Activated naive CD4-positive, alpha-beta T cell treated with anti-CD3 and anti-CD28 coated beads, Interleukin-2, amount 50 U/mL, for 72 hours (primary cell): ENCODE measurements around the gene SLC35B2. TPM values are rescaled to one million over a fixed set of nuclear protein-coding genes. Genes with fewer than 3 reads are reported as not detected.

Source experiments
- ATAC-seq, 2 donors: fragments of 150-1000 bp; cut with Tn5 transposase; 2 replicates each; pipeline ENCODE4 v1.10.0; 2021; ENCODE audit warnings: mild to moderate bottlenecking in 2 of 2, moderate library complexity in 2 of 2
- DNase-seq, 2 donors: peaks; one replicate each; pipeline ENCODE4 v3.0.0; 2021 to 2022; ENCODE audit warnings: low spot score in 2 of 2
- H3K27ac Mint-ChIP-seq, 2 donors: one replicate each; pipeline ENCODE4 v1.8.0; 2022; ENCODE audit warnings: mild to moderate bottlenecking in 2 of 2, mixed read lengths in 2 of 2
- H3K36me3 Mint-ChIP-seq, 2 donors: one replicate each; pipeline ENCODE4 v1.8.0; 2022; ENCODE audit warnings: mixed read lengths in 2 of 2
- H3K9me3 Mint-ChIP-seq, 2 donors: one replicate each; pipeline ENCODE4 v1.8.0; 2022; ENCODE audit warnings: mixed read lengths in 2 of 2
- total RNA-seq, 2 donors: library from RNA; stranded (reverse); gene quantifications; one replicate each; pipeline ENCODE4 v1.2.3, GENCODE V29; 2022

The SLC35B2 gene
- total RNA-seq, 2 donors from 2014 or later: 18.3 to 23.8 TPM

DNA sequence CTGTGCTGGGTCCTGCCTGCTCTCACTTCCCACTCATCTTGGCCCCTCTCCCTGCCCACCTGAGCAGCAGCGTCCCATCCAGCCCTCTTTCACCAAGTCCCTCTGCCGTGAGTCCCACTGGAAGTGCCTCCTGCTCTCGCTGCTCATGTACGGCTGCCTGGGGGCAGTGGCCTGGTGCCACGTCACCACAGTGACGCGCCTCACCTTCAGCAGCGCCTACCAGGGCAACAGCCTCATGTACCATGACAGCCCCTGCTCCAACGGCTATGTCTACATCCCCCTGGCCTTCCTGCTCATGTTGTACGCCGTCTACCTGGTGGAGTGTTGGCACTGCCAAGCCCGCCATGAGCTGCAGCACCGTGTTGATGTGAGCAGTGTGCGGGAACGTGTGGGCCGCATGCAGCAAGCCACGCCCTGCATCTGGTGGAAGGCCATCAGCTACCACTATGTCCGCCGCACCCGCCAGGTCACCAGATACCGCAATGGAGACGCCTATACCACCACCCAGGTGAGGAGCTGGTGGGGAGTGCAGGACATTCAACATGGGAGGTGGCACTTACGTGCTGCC is 15.8 kb upstream of the SLC35B2 start:
- H3K9me3 Mint-ChIP-seq: no peaks in the 10 kb centered on the region
- H3K27ac Mint-ChIP-seq: no peak overlapping the region
- H3K36me3 Mint-ChIP-seq: no peaks in the 10 kb centered on the region
- no peak for DNase-seq
- no peak for ATAC-seq

DNA sequence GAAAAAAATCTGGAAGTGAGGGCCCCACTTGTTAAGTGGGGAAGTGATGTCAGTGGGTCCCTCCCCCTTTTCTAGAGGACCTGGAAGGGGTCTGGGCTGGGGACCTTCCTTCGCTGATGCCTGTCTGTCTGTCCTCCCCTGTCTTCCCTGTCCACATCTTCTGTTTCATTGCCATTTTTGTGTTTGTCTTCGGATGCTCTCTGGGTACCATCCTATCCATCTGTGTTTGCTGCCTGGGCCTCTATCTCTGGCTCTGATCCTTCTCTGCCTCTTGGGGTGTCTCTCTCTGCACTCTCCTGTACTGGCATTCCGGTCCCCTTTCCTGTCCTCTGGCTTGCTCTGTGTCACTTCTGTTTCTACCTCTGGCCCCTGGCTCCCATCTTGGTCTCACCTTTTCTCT is 15.2 kb upstream of the SLC35B2 start:
- H3K27ac Mint-ChIP-seq: no peak overlapping the region

DNA sequence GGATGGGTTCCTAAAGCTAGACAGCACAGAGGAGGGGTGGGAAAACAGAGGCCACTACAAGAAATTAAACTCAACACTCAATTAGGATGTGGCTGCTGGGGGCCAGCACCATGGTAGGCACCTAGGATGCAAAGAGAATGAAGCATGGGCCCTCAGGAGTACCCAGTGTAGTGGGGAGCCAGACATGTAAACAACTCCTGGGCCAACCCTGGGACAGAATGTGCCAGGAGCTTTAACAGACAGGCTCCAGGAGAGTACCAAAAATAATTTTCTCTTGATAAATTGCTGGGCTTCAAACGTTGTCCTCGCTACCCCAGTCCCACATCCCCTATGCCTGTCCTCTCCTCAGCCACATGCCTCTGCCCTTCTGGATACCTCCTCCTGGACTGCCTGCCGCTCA is 14.6 kb upstream of the SLC35B2 start:
- DNase-seq (no peak), ATAC-seq (no peak)
- Mint-ChIP-seq H3K36me3 (no peaks in the 10 kb centered on the region), H3K27ac (no peak overlapping the region), H3K9me3 (no peaks in the 10 kb centered on the region)

More for the DNA sequence above, 15.2 kb upstream of the SLC35B2 start:
- H3K9me3 Mint-ChIP-seq: no peaks in the 10 kb centered on the region
- no peaks in the 10 kb centered on the region for H3K36me3 Mint-ChIP-seq
- ATAC-seq (no peak), DNase-seq (no peak)

DNA sequence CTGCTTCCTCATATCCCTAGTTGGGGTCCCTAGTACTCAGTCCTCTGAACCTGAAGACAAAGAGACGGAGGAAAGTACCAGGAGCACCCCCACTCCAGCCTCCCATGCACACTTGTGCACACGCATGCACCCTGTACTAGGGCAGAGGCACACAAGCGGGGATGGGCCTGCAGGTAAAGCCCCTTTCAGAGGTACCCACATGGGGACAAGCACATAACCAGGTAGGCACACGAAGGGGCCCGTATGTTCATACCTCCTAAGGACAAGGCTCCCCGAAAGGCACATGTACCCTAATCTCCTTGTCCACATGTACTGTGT is 14.0 kb upstream of the SLC35B2 start:
- ATAC-seq: no peak

DNA sequence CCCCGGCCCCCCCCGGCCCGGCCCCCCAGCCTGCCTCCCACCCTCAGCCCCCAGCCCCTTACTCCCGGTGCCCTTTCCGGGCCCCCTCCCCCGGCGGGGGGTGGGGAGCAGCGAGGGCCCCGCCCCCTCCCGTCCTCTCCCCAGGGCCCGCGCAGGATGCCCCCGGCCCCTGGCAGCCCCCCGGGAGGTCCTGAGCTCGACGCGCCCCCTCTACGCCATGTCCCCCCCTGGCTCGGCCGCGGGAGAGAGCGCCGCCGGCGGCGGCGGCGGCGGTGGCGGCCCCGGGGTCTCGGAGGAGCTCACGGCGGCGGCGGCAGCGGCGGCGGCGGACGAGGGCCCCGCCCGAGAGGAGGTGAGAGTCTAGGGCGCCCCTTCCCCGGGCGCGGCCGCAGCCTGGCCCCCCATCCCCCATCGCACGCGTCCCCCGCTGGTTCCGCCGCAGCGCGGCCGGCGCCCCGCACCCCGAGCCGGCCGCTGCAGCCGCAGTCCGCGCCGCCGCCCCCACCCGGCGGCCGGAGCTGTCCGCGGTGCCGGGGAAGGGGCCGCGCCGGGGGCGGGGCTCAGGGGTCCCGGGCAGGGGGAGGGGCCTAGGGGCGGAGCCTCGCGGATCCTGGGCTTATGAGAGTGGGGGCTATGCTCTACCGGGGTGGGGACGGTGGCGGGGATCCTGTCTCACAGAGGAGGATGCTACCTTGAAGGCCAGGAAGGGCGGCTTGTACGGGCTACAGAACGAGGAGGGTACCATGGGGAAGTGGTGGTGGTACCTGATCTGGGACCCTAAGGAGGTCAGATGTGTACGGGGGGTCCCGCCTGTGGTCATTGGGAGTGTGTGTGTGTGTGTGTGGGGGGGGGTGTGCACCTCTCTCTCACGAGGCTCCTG is 13.4 kb upstream of the SLC35B2 start:
- no peaks in the 10 kb centered on the region for H3K9me3 Mint-ChIP-seq
- ATAC-seq (no peak), DNase-seq (no peak)
- no peaks in the 10 kb centered on the region for H3K36me3 Mint-ChIP-seq
- H3K27ac Mint-ChIP-seq: no peak overlapping the region

More for the DNA sequence above, 14.0 kb upstream of the SLC35B2 start:
- no peak for DNase-seq
- Mint-ChIP-seq H3K27ac (no peak overlapping the region), H3K9me3 (no peaks in the 10 kb centered on the region), H3K36me3 (no peaks in the 10 kb centered on the region)

DNA sequence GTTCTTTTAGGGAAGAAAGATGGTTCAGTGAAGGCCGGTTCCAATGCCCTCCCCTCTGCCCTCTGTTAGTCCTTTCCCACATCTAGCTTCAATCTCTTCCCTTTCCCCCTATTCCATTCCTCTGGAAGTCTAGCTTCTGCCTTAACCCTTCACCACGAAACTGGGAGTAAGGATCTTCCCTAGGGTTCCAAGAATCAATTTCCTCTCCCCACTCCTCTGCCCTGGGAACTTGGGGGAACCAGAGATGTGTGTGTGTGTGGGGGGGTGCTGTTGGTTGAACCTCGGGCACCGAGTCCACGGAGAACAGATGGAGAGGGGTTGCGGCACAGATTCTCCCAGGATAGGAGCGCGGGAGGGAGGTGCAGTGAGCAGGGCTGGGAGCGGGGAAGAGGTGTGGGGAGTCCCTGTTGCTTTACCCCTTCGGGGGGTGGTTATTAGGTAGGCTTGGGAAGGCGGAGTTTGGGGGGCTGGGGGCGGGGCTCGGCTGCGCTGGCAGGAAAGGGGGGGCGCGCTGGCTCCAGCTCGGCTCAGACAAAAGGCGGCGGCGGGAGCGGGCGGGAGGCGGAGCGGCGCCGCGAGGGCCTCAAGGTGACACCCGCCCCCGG is 12.7 kb upstream of the SLC35B2 start, which contains the start of gene TMEM151B:
Gene TMEM151B (plus strand): TSS at position 530 of the 605 bp plus-strand sequence. CDS start 293 bp downstream, outside the sequence.
- H3K27ac Mint-ChIP-seq: peak within 1 kb of the TSS in 1 of 2 donors; percentile 37
- no peak for DNase-seq
- peaks cover 0 to under 1% of the 10 kb centered on the region in 2 donors for H3K36me3 Mint-ChIP-seq

DNA sequence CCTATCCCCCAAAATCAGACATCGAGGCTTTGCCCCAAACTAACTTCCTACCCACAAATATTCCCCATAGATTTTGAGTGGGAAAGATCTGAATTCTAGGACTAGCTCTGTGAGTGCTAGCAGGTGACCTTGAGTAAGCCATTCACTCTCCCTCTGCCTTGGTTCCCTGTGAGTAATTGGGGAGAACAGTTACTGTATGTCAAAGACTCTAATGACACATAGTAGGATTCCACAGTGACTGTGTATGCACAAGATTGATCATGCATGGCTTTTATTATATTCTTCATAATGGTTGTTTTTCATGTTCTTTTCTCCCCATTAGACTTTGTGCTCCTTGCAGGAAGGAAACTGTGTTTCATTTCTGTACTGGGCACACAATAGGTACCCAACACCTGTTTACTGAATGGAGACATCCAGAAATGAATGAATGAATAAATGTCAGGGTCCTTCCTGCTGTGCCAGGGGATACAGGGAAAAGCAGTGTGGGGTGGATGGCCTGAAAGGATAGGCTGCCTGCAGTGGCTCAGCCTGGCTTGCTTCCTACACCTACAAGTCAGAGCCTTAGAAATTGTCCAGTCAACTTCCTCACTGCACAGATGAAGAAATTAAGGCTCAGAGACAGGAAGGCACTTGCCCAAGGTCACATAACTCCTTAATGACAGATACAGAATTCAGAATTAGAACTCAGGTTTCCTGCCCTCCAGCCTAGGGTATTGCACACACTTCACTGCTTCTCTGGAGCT is 12.0 kb upstream of the SLC35B2 start:
- DNase-seq: no peak
- Mint-ChIP-seq H3K36me3 (peaks cover 6 to 7% of the 10 kb centered on the region in 2 donors), H3K27ac (peak overlapping the region in 1 of 2 donors; percentile 37), H3K9me3 (no peaks in the 10 kb centered on the region)
- ATAC-seq: peak; percentile 38 to 76

More for the DNA sequence above, 12.7 kb upstream of the SLC35B2 start, which contains the start of gene TMEM151B:
- ATAC-seq: no peak
- no peaks in the 10 kb centered on the region for H3K9me3 Mint-ChIP-seq

DNA sequence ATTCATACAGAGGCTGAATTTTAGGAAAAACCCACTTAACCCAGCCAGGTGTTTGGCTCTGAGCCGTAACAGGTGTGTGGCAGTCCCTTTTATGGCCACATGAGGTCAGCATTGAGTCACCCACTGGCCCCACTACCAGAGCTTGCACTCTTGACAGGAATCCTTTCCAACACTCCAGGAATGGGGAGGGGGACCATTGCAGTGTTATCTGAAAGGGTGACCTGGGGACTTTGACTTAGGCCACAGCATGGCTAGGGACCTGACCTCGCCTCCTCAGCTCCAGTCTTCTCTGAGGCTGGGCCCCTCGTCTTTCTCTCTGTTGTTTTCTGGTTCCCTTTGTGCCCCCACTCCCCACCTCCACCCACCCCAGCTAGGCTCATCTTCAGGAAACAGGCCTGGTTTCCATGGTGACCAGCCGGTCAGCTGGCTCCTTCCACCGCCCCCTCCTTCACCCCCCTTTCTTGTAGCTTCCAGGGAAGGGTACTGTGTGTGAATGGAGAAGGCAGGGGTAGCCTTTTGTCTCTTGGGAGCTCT is 10.8 kb upstream of the SLC35B2 start:
- Mint-ChIP-seq H3K36me3 (peaks cover 12 to 18% of the 10 kb centered on the region in 2 donors), H3K27ac (no peak overlapping the region), H3K9me3 (no peaks in the 10 kb centered on the region)
- ATAC-seq (no peak), DNase-seq (peak in 1 of 2 donors; percentile 69)

DNA sequence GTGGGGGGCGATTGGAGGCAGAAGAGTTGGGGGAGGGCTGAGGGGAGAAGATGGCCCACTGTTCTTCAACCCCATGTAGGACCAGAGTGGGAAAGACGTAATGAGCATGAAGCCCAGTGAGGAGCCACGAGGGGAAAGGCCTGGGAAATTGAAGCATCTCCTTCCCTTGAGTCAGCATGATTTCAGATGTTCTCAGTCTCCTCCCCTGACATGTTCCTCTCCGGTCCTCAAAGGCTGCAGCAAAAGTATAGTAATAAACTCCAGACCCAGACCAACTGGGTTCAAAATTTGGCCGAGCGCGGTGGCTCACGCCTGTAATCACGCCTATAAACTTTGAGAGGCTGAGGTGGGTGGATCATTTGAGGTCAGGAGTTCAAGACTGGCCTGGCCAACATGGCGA is 9.9 kb upstream of the SLC35B2 start:
- Mint-ChIP-seq H3K9me3 (no peaks in the 10 kb centered on the region), H3K27ac (no peak overlapping the region), H3K36me3 (peaks cover 12 to 23% of the 10 kb centered on the region in 2 donors)
- ATAC-seq: no peak
- no peak for DNase-seq

DNA sequence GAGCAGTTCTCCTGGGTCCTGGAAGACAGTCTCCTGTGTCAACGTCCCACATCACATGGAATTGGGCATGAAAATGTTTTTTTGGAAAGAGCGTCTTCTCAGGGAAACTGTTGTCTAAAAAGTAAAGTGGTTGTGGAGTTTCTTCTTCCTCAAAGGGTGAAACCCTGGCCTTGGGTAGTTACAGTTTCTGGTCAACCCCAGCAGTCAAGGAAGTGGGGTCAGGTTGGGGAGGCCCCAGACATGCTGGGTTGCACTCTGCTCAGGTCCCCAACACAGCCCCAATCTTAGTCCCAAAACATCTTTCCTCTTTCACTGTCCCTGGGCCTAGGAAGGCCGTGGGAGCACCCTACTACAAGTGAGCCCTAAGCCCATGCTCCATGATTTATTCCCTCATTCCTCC is 9.0 kb upstream of the SLC35B2 start:
- Mint-ChIP-seq H3K9me3 (no peaks in the 10 kb centered on the region), H3K36me3 (peaks cover 12 to 23% of the 10 kb centered on the region in 2 donors), H3K27ac (peak overlapping the region; percentile 22 to 86)
- ATAC-seq: peak in 1 of 2 donors; percentile 27
- DNase-seq: no peak

DNA sequence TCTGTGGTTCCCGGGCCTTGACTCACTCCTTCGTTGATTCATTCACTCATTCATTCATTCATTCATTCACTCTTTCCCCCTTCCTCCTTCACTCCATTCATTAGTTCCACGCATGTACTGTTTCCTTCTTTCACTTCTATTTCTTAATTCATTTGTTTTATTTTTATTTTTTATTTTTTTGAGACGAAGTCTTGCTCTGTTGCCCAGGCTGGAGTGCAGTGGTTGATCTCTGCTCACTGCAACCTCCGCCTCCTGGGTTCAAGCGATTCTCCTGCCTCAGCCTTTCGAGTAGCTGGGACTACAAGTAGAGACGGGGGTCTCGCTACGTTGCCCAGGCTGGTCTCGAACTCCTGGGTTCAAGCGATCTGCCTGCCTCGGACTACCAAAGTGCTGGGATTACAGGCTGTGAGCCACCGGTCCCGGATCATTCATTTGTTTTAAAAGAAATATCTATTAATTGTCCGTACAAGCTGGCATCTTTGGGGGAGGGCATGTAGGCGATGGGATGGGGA is 8.4 kb upstream of the SLC35B2 start:
- peak in 1 of 2 donors; percentile 68 for ATAC-seq

DNA sequence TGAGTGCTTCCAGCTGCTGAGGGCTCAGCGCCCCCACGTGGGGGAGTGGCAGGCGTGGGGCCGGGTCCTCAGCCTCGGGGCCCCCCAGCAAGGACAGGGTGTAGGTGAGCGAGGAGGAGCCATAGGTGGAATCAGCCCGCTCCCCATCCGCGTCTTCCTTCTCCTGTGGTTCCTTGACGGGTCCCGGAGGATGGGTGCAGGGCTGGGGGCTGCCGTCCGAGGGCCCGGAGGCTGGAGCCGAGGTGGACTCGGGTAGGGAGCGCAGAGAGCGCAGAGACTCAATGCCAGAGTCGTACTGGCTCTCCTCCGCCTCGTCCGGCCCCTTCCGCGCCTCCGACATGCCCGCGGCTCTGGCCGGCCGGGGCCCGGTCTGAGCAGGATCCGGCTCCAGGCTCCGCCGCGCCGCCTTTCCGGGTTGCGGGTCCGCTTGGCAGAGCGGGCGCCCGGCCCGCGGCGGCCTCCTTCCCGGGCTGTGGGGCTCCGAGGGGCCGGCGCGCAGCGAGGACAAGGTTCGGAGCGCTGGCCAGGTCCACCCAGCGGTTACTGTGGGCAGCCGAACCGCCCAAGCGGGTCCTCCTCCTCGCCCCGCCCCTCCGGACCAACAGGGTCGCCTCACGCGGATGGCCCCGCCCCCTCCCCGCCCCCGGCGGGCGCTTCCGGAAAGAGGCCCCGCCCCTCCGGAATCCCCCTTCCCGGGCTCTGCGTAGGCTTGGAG is 7.8 kb upstream of the SLC35B2 start, which contains the start of gene NFKBIE:
Gene NFKBIE (minus strand): TSS at position 545 of the 715 bp plus-strand sequence. CDS start 205 bp downstream, at position 340.
- Mint-ChIP-seq H3K36me3 (peaks cover 19 to 23% of the 10 kb centered on the region in 2 donors), H3K9me3 (no peaks in the 10 kb centered on the region), H3K27ac (peak within 1 kb of the TSS; percentile 86 to 95)
- DNase-seq: peak; percentile 96 to 97
- peak; percentile 47 to 59 for ATAC-seq

More for the DNA sequence above, 8.4 kb upstream of the SLC35B2 start:
- peak overlapping the region; percentile 22 to 86 for H3K27ac Mint-ChIP-seq
- H3K9me3 Mint-ChIP-seq: no peaks in the 10 kb centered on the region
- no peak for DNase-seq
- H3K36me3 Mint-ChIP-seq: peaks cover 18 to 23% of the 10 kb centered on the region in 2 donors

DNA sequence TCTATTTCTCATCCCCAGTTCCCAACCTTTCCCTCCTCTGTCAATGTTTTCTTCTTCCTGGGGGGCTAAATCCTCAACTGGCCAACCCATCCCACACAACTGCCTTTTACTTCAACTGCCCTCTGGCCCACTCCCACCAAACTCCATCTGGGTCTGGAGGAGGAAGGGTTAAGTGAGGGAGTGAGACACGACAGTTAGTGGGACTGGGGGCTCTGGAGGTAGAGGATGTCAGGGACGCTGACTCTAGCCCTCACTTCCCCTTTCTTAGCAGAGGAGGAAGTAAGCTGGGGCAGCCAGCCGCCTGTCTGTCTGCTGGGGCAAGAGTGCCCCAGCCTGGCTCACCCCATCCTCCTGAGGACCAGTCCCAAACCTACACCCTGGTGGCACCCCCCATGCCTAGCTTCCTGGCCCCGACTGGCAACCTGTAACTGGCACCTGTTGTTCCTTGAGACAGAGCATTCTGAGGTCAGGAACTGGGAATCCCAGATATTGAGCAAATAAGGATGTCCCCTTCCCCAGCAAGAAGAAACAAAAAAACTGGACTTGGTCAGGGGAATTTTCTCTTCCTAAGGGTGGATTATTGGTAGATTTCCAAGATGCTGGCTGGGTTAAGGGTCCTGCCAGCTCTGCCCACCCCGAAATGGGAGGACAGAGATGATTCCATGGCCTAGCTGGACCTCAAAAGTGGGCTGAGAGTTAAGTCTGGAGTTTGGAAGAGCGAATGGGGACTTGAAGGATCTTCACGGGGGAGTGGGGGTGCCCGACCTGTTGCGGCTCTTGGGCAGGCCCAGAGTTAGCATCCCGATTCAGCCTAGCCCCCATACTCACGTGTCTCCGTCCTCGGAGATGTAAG is 7.1 kb upstream of the SLC35B2 start:
- ATAC-seq: peak; percentile 19 to 30
- H3K36me3 Mint-ChIP-seq: peaks cover 19 to 23% of the 10 kb centered on the region in 2 donors
- peak overlapping the region; percentile 86 to 95 for H3K27ac Mint-ChIP-seq
- H3K9me3 Mint-ChIP-seq: no peaks in the 10 kb centered on the region
- DNase-seq: no peak

DNA sequence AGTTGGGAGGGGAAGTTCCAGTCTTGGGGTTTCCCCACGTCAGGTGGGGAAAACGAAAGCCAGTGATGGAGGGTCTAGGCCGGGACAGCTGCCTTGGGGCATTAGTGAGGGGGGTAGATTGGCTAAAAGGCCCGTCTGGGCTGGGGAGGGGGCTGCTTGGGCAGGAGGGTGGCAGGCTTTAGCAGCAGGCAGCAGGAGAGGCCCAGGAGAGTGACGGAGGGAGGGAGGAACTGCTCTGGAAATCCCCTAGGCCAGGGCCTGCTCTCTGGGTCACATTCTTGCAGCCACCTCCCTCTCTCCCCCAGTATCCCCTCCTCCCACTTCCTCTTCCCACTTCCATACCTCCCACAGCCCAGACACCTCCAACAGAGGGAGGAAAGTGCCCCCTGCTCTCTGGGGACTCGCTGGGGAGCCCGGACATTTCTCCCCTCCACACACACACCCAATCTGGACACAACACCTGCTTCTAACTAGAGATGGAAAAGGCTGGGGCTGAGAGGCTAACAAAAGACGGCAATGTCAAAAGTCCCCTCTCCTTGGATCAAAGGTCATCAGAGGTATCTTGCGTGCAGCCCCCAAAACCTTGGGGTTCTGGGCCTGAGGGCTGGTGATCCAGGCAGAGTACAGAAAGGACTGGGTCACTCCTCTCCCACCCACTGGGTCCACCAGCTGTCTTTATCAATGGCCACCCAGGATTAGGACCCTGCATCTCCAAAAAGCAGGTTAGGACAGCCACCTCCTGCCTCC is 6.2 kb upstream of the SLC35B2 start:
- Mint-ChIP-seq H3K9me3 (no peaks in the 10 kb centered on the region), H3K27ac (peak overlapping the region; percentile 86 to 95), H3K36me3 (peaks cover 23% of the 10 kb centered on the region in 2 donors)
- no peak for DNase-seq
- ATAC-seq: peak in 1 of 2 donors; percentile 39
